Osteoblast (primary cell): Measurements from ENCODE around the gene PHF13. TPM values are rescaled to one million over a fixed set of nuclear protein-coding genes. Genes with fewer than 3 reads are reported as not detected.

Experiments
- DNase-seq: peaks from one replicate; pipeline ENCODE4 v3.0.0; 2011; ENCODE audit warnings: low spot score, mixed read lengths; ENCODE audit not compliant: insufficient read length; ENCODE audit errors: missing footprints
- H2AFZ ChIP-seq: 2 replicates; pipeline ENCODE4 v1.6.0; 2011; ENCODE audit warnings: mild to moderate bottlenecking, low read length
- H3K27ac ChIP-seq: 2 replicates; pipeline ENCODE4 v1.5.1; 2011; ENCODE audit warnings: mild to moderate bottlenecking, low read depth, low read length, moderate library complexity
- H3K27me3 ChIP-seq: 2 replicates; pipeline ENCODE4 v1.6.0; 2012; ENCODE audit warnings: mild to moderate bottlenecking, control low read depth, inconsistent platforms, low read length, moderate library complexity; ENCODE audit not compliant: insufficient read depth
- H3K36me3 ChIP-seq: 2 replicates; pipeline ENCODE4 v1.5.1; 2011; ENCODE audit warnings: mild to moderate bottlenecking, low read length, control low read depth, moderate library complexity; ENCODE audit not compliant: insufficient read depth
- H3K4me1 ChIP-seq: 2 replicates; pipeline ENCODE4 v1.5.1; 2011; ENCODE audit warnings: mild to moderate bottlenecking, low read length, control low read depth, moderate library complexity; ENCODE audit not compliant: insufficient read depth
- H3K4me2 ChIP-seq: 2 replicates; pipeline ENCODE4 v1.6.0; 2011; ENCODE audit warnings: mild to moderate bottlenecking, low read length; ENCODE audit not compliant: insufficient read depth
- H3K4me3 ChIP-seq: fragments of 200-600 bp; sonication (generic); 3 replicates; pipeline ENCODE4 v1.5.1; 2012; ENCODE audit warnings: mild to moderate bottlenecking, low read length, inconsistent platforms; ENCODE audit not compliant: insufficient read depth
- H3K79me2 ChIP-seq: 2 replicates; pipeline ENCODE4 v1.6.0; 2012; ENCODE audit warnings: mild to moderate bottlenecking, low read length, control low read depth, inconsistent platforms; ENCODE audit not compliant: insufficient read depth
- H3K9me3 ChIP-seq: 2 replicates; pipeline ENCODE4 v1.5.1; 2011; ENCODE audit warnings: low read depth, low read length, control low read depth
- H4K20me1 ChIP-seq: 2 replicates; pipeline ENCODE4 v1.6.0; 2012; ENCODE audit warnings: mild to moderate bottlenecking, low read length, control low read depth; ENCODE audit not compliant: insufficient read depth
- total RNA-seq: library from RNA; depleted of rRNA; stranded (reverse); fragments of >200 nt; gene quantifications from 2 replicates; pipeline ENCODE4 v1.2.3, GENCODE V29; 2012
- TF ChIP-seq, protein P1 (sequence below): IDR thresholded peaks from 2 replicates; pipeline ENCODE4 v1.5.1; 2011; ENCODE audit warnings: mild to moderate bottlenecking, low read depth, low read length, moderate library complexity; ENCODE audit errors: extremely low read depth

Gene PHF13
- total RNA-seq, 1 donor, result 13.4 TPM

GRCh38 chr1:6578624-6579373 lies 34.7 kb upstream of the PHF13 start:
- Histone ChIP-seq H3K79me2 (peaks cover 27% of the 10 kb centered on the region), H3K4me1 (peaks cover 31% of the 10 kb centered on the region), H3K27me3 (no peaks in the 10 kb centered on the region), H3K4me2 (peak overlapping the region; percentile 88), H3K9me3 (no peaks in the 10 kb centered on the region), H3K27ac (peak overlapping the region; percentile 88), H2AFZ (peak overlapping the region; percentile 92), H3K36me3 (no peaks in the 10 kb centered on the region), H3K4me3 (peak overlapping the region; percentile 96), H4K20me1 (peaks cover 10% of the 10 kb centered on the region)
- TF ChIP-seq, protein P1, sequence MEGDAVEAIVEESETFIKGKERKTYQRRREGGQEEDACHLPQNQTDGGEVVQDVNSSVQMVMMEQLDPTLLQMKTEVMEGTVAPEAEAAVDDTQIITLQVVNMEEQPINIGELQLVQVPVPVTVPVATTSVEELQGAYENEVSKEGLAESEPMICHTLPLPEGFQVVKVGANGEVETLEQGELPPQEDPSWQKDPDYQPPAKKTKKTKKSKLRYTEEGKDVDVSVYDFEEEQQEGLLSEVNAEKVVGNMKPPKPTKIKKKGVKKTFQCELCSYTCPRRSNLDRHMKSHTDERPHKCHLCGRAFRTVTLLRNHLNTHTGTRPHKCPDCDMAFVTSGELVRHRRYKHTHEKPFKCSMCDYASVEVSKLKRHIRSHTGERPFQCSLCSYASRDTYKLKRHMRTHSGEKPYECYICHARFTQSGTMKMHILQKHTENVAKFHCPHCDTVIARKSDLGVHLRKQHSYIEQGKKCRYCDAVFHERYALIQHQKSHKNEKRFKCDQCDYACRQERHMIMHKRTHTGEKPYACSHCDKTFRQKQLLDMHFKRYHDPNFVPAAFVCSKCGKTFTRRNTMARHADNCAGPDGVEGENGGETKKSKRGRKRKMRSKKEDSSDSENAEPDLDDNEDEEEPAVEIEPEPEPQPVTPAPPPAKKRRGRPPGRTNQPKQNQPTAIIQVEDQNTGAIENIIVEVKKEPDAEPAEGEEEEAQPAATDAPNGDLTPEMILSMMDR, result no peak
- DNase-seq, result peak; percentile 68

DNA sequence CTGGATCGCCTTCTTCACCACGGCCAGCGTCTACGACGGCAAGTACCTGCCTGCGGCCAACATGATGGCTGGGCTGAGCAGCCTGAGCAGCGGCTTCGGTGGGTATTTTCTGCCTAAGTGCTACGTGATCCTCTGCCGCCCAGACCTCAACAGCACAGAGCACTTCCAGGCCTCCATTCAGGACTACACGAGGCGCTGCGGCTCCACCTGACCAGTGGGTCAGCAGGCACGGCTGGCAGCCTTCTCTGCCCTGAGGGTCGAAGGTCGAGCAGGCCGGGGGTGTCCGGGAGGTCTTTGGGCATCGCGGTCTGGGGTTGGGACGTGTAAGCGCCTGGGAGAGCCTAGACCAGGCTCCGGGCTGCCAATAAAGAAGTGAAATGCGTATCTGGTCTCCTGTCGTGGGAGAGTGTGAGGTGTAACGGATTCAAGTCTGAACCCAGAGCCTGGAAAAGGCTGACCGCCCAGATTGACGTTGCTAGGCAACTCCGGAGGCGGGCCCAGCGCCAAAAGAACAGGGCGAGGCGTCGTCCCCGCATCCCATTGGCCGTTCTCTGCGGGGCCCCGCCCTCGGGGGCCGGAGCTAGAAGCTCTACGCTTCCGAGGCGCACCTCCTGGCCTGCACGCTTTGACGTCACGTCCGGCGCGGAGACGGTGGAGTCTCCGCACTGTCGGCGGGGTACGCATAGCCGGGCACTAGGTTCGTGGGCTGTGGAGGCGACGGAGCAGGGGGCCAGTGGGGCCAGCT lies 34.0 kb upstream of the PHF13 start, which contains the start of gene ZBTB48:
Gene ZBTB48, plus strand, starts transcription at position 621 of the 745 bp plus-strand sequence. CDS start 616 bp downstream, outside the sequence.
- Histone ChIP-seq H3K27ac (peak within 1 kb of the TSS; percentile 88), H3K36me3 (no peaks in the 10 kb centered on the region), H3K27me3 (no peaks in the 10 kb centered on the region), H3K79me2 (peaks cover 28% of the 10 kb centered on the region), H2AFZ (peak within 1 kb of the TSS; percentile 92), H3K9me3 (no peaks in the 10 kb centered on the region), H3K4me1 (peaks cover 31% of the 10 kb centered on the region), H3K4me2 (peak within 1 kb of the TSS; percentile 88), H3K4me3 (peak within 1 kb of the TSS; percentile 96), H4K20me1 (peaks cover 13% of the 10 kb centered on the region)
- DNase-seq, result peak; percentile 100
- TF ChIP-seq, protein P1, result no peak

DNA sequence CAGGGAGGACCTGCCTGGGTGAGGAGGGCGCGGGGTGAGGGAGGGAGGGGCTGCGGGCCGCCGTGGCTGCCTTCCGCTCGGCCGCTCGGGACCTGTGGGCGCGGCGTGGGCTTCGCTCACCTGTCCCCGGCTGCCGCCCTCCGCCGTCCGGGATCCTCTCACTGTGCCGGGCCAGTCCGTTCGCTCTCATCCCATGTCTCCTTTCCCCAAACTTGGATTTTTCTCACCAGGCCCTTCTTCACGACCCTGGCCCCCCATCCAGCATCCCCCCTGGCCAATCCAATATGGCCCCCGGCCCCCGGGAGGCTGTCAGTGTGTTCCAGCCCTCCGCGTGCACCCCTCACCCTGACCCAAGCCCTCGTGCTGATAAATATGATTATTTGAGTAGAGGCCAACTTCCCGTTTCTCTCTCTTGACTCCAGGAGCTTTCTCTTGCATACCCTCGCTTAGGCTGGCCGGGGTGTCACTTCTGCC lies 33.4 kb upstream of the PHF13 start:
- peak overlapping the region; percentile 65 for H2AFZ ChIP-seq
- peaks cover 16% of the 10 kb centered on the region for H4K20me1 ChIP-seq
- H3K27ac ChIP-seq, result peak overlapping the region; percentile 88
- H3K4me1 ChIP-seq, result peaks cover 31% of the 10 kb centered on the region
- no peak for DNase-seq
- H3K79me2 ChIP-seq, result peaks cover 30% of the 10 kb centered on the region
- H3K4me2 ChIP-seq, result peak overlapping the region; percentile 88
- H3K36me3 ChIP-seq, result no peaks in the 10 kb centered on the region
- H3K27me3 ChIP-seq, result no peaks in the 10 kb centered on the region
- H3K9me3 ChIP-seq, result no peaks in the 10 kb centered on the region
- H3K4me3 ChIP-seq, result peak overlapping the region; percentile 96
- TF ChIP-seq, protein P1, result no peak
